Naive B cell (primary cell): ENCODE data around the gene IRAG1. TPM values are rescaled to one million over a fixed set of nuclear protein-coding genes. Genes with fewer than 3 reads are reported as not detected.

ENCODE experiments used
- polyA plus RNA-seq, 6 donors: library from polyadenylated mRNA; unstranded; fragments of 300-500 nt; fragmentation: Illumina TruSeq; gene quantifications; one replicate each; pipeline ENCODE4 v1.2.3, GENCODE V29; 2021; ENCODE audit warnings: low read depth in 6 of 6

The IRAG1 gene
- polyA plus RNA-seq, 6 donors from 2014 or later: 0.57 to 1.0 (median 0.78) TPM

Other genes with a start within 250 kb of the IRAG1 start
- gene AMPD3, start 238.5 kb downstream of the IRAG1 start, polyA plus RNA-seq: 10 to 100 TPM; 20.2 to 35.5 (median 27.3) TPM
- gene RNF141, start 152.6 kb downstream of the IRAG1 start, polyA plus RNA-seq: 100 to 1,000 TPM; 101 to 187 (median 132) TPM
- under 1 TPM in 5 of 6 donors, not detected in 1; 0.08 to 0.38 (median 0.29) TPM for gene LYVE1, start 125.1 kb downstream of the IRAG1 start, polyA plus RNA-seq
- 10 to 100 TPM; 29.0 to 67.9 (median 59.0) TPM for gene CTR9, start 57.5 kb upstream of the IRAG1 start, polyA plus RNA-seq
- 100 to 1,000 TPM; 536 to 677 (median 589) TPM for gene EIF4G2, start 115.2 kb upstream of the IRAG1 start, polyA plus RNA-seq
- 10 to 100 TPM; 17.1 to 46.3 (median 35.0) TPM for gene ZBED5, start 164.3 kb upstream of the IRAG1 start, polyA plus RNA-seq